Measurements from ENCODE around the gene METAP1D. TPM values are rescaled to one million over a fixed set of nuclear protein-coding genes. Genes with fewer than 3 reads are reported as not detected.

Gene METAP1D
- total RNA-seq, 1 experiment from 2014 or later = 12.7 TPM

DNA sequence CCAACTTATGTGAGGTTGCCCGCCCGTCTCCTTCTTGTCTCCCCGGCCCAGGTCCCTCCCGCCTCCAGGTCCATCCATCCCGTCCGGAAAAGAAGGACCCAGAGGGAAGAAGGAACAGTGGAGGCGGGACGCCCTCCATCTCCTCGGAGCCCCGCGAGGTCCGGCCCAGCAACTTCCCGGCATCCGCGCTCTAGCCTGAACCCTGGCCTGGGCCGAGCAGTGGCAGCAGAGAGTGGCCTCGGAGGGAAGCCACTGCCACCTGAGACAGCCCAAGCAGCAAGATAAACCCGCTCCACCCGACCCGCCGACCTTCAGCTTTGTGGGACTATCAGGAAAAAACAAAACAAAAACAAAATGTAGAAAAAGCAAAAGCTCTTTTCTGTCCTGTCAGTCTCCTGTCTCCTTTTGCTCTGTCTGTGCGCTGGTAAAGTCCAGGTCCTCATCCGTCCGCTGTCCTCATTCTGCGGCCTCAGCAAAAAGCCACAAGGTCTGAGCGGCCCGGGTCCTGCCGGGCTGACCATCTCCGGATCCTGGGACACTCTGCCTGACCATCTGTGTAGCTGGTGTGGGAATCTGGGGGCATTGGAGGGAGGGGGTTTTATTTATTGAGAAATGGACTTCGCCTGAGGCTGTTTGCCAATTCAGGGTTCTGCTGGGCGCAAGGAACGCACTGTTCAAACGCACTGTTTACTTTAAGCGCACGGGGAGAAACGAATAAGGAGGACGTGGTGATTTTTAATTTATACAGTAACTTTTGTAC lies 88.7 kb downstream of the METAP1D start:
- BruUV-seq (replicated peaks) = no TSS peak
- no peaks in the 10 kb centered on the region for H3K9me3 ChIP-seq (ENCODE audit: low read depth, low read length, poor library complexity, severe bottlenecking)
- TF ChIP-seq, protein P1, sequence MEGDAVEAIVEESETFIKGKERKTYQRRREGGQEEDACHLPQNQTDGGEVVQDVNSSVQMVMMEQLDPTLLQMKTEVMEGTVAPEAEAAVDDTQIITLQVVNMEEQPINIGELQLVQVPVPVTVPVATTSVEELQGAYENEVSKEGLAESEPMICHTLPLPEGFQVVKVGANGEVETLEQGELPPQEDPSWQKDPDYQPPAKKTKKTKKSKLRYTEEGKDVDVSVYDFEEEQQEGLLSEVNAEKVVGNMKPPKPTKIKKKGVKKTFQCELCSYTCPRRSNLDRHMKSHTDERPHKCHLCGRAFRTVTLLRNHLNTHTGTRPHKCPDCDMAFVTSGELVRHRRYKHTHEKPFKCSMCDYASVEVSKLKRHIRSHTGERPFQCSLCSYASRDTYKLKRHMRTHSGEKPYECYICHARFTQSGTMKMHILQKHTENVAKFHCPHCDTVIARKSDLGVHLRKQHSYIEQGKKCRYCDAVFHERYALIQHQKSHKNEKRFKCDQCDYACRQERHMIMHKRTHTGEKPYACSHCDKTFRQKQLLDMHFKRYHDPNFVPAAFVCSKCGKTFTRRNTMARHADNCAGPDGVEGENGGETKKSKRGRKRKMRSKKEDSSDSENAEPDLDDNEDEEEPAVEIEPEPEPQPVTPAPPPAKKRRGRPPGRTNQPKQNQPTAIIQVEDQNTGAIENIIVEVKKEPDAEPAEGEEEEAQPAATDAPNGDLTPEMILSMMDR (conservative IDR thresholded peaks at IDR 0.05; ENCODE audit: low read depth, low read length) = no peak
- TF ChIP-seq EZH2 (IDR thresholded peaks at IDR 0.05; ENCODE audit: borderline replicate concordance, low read depth, low read length, poor library complexity, severe bottlenecking) = no peak
- H3K27ac ChIP-seq (ENCODE audit: low read depth, low read length, poor library complexity, severe bottlenecking) = no peak overlapping the region
- peaks cover 43% of the 10 kb centered on the region for H3K4me1 ChIP-seq (ENCODE audit: insufficient read depth, low read length, poor library complexity, severe bottlenecking)
- intact Hi-C loops (cut with micrococcal nuclease; ENCODE audit: unreplicated experiment) = no loop called here
- CTCF ChIA-PET = no interaction called here
- POLR2A ChIA-PET (ENCODE audit: low non-redundant PET) = interaction anchor here (0.6 kb wide), 1 partner anchor 249 kb away, joined by 3 read pairs; no protein-coding TSS in a partner anchor
- H3K27me3 ChIP-seq (replicated peaks; ENCODE audit: insufficient read depth, low read depth, low read length, poor library complexity) = no peaks in the 10 kb centered on the region
- DNase-seq (ENCODE audit: low spot score) = no peak
- no peak overlapping the region for H3K4me3 ChIP-seq (ENCODE audit: low read depth, low read length, poor library complexity, severe bottlenecking)
- H3K36me3 ChIP-seq (ENCODE audit: insufficient read depth, low read length, poor library complexity, severe bottlenecking) = peaks cover 7% of the 10 kb centered on the region

DNA sequence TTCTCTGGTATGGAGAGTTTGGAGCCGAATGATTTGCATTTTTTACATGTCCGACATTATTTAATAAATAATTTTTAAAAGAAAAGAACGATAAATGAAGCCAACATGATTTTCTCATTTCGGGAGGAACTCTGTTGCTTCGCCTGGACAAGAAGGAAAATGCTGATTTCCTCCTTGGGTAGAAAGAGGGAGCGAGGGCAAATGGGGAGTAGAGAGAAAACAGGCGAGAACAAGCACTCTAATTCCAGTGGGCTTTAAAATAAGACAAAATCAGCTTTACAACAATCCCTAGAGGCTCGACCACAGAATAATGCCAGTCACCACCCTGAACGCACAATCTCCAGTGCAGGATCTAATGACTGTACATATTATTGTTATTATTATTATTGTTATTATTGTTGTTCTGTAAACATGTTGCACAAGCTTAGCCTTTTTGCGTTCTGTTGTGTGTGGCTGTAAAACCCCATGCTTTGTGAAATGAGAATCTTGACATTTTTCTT lies 89.3 kb downstream of the METAP1D start:
- ChIA-PET POLR2A (ENCODE audit: low non-redundant PET) (no interaction called here), CTCF (no interaction called here)
- intact Hi-C loops (cut with micrococcal nuclease; ENCODE audit: unreplicated experiment) = no loop called here
- no peak for DNase-seq (ENCODE audit: low spot score)
- H3K27ac ChIP-seq (ENCODE audit: low read depth, low read length, poor library complexity, severe bottlenecking) = peak overlapping the region; percentile 66
- no peak overlapping the region for H3K4me3 ChIP-seq (ENCODE audit: low read depth, low read length, poor library complexity, severe bottlenecking)
- H3K27me3 ChIP-seq (replicated peaks; ENCODE audit: insufficient read depth, low read depth, low read length, poor library complexity) = no peaks in the 10 kb centered on the region
- H3K36me3 ChIP-seq (ENCODE audit: insufficient read depth, low read length, poor library complexity, severe bottlenecking) = peaks cover 7% of the 10 kb centered on the region
- TF ChIP-seq, protein P1 (conservative IDR thresholded peaks at IDR 0.05; ENCODE audit: low read depth, low read length) = no peak
- no peak for TF ChIP-seq EZH2 (IDR thresholded peaks at IDR 0.05; ENCODE audit: borderline replicate concordance, low read depth, low read length, poor library complexity, severe bottlenecking)
- TSS peak; percentile 27 for BruUV-seq (replicated peaks)
- peaks cover 42% of the 10 kb centered on the region for H3K4me1 ChIP-seq (ENCODE audit: insufficient read depth, low read length, poor library complexity, severe bottlenecking)
- no peaks in the 10 kb centered on the region for H3K9me3 ChIP-seq (ENCODE audit: low read depth, low read length, poor library complexity, severe bottlenecking)

GRCh38 chr2:172089633-172090032 lies 89.9 kb downstream of the METAP1D start:
- no peak overlapping the region for H3K4me3 ChIP-seq (ENCODE audit: low read depth, low read length, poor library complexity, severe bottlenecking)
- intact Hi-C loops (cut with micrococcal nuclease; ENCODE audit: unreplicated experiment) = loop anchor here (5.0 kb wide), 2 partner anchors 52 to 87 kb away; no protein-coding TSS in a partner anchor
- peak overlapping the region; percentile 66 for H3K27ac ChIP-seq (ENCODE audit: low read depth, low read length, poor library complexity, severe bottlenecking)
- ChIA-PET CTCF (no interaction called here), POLR2A (ENCODE audit: low non-redundant PET) (interaction anchor here (0.7 kb wide), 1 partner anchor 13 kb away, joined by 3 read pairs; no protein-coding TSS in a partner anchor)
- H3K36me3 ChIP-seq (ENCODE audit: insufficient read depth, low read length, poor library complexity, severe bottlenecking) = peaks cover 7% of the 10 kb centered on the region
- H3K9me3 ChIP-seq (ENCODE audit: low read depth, low read length, poor library complexity, severe bottlenecking) = no peaks in the 10 kb centered on the region
- no TSS peak for BruUV-seq (replicated peaks)
- DNase-seq (ENCODE audit: low spot score) = no peak
- TF ChIP-seq, protein P1 (conservative IDR thresholded peaks at IDR 0.05; ENCODE audit: low read depth, low read length) = no peak
- TF ChIP-seq EZH2 (IDR thresholded peaks at IDR 0.05; ENCODE audit: borderline replicate concordance, low read depth, low read length, poor library complexity, severe bottlenecking) = no peak
- H3K27me3 ChIP-seq (replicated peaks; ENCODE audit: insufficient read depth, low read depth, low read length, poor library complexity) = no peaks in the 10 kb centered on the region
- peaks cover 41% of the 10 kb centered on the region for H3K4me1 ChIP-seq (ENCODE audit: insufficient read depth, low read length, poor library complexity, severe bottlenecking)
